HG03066 (cell line): ENCODE measurements around the gene AFG1L.
A peak's percentile ranks its signal among the peaks of the same experiment; 100 is the strongest.
"Not testable (repeated sequence)": the region's sequence is repeated elsewhere in the genome, so short reads cannot be mapped to it uniquely, and the experiment has no call there.

Experiments
- ATAC-seq: cut with Tn5 transposase; IDR thresholded peaks from one replicate; pipeline ENCODE4 v1.9.1; 2021; ENCODE audit warnings: low read depth; ENCODE audit not compliant: unreplicated experiment

The AFG1L gene

DNA sequence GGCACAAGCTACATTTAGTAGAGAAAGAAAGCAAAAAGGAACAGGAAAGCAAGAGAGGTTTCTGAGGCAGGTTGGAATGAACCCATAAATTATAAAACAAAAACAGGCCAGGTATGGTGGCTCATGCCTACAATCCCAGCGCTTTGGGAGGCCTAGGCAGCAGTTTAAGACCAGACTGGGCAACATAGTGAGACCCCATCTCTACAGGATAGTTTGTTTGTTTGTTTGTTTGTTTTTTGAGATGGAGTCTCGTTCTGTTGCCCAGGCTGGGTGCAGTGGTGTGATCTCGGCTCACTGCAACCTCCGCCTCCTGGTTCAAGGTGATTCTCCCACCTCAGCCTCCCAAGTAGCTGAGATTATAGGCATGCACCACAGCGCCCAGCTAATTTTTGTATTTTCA is 49.0 kb downstream of the AFG1L start:
- ATAC-seq, result no peak

DNA sequence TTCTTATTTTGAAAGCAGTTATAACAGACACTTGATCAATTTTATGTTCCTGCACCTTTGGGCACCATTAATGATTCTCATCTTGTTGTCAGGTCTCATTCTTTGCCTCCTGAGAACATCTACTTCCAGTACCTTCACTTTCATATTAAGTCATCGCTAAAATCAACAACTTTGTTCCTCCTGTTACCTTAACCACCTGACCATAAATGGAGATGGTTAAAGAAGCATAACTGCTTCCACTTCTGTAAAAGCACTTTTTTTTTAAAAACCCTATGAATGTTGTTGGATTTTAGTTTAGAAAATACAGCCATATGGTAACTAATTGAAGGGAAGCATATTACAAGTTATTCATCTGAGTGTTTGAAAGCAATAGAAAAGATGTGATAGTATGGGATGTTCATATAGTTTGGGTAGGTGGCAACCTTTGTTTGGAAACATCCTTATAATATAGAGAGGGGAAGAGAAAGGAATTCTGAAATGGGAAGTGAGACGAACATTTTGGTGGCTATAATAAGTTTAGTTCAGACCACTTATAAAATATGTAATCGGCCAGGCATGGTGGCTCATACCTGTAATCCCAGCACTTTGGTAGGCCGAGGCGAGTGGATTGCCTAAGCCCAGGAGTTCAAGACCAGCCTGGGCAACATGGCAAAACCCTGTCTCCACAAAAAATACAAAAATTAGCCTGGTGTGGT is 53.9 kb downstream of the AFG1L start:
- ATAC-seq, result peak; percentile 98

DNA sequence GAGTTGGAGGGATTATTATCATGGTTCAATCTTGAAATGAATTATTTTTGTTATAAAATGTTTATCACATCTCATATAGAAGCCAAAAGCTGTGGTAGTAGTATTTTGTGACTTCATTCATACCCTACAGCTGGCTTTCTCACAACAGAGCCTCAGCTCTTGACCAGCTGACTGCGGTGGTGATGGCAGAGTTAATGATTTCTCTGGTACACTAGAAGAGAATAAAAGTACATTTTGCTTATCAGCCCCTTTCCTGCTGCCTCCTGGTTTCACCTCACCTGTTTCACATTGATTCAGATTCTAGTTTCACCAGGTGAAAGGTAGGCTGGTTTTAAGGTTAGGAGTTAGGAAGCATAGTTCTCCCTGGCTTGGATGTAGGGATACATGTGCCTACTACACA is 55.7 kb downstream of the AFG1L start:
- no peak for ATAC-seq

DNA sequence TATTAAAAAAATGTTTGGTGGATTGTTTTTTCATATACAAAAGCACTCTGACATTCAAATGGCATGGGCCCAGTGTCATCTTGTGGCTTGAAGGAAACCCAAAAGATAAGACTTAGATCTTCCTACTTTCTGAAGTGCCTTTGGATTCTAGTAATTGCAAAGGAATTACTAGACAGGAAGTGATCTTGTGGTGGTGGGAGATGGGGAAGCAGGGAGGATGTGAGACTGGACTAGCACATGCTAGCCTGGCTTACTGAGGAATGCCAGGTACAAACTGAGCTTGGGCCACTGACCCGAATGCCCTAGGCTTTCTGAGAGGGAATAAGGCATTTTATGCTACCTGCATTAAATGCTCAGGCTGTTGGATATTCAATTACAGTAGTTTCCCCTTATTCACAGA is 59.0 kb downstream of the AFG1L start:
- no peak for ATAC-seq

DNA sequence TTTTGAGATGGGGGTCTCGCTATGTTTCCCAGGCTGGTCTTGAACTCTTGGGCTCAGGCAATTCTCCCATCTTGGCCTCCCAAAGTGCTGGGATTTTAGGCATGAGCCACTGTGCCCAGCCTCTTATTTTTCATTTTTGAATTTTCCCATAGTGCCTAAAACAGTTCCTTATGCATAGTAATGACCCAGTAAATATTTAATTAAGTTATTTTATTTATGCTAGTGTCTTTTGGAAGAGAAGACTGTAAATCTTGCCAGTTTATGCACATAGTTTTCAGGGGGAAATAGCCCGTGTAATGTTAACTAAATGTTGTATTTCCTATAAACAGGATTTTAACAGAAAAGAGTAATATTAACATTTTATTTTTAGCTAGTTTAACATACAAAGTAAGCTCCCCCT is 60.3 kb downstream of the AFG1L start:
- ATAC-seq, result no peak

DNA sequence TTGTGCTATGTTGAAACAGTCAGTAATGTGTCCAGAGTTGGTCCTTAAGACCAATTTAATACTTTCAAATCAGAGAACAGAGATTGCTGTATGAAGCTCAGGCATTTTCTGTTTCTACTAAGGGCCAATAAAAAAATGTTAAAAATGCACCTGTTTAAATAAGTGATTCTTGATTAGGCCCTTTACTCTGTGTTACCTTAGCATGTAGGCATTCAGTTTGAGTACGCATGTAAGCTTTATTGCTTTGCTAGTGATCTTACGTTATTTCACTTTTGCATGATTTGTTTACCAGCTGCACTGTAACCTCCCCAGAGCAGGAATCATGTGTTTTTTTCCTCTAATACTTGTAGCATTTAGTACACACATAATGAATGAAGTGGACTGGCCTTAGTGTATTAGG is 61.0 kb downstream of the AFG1L start:
- ATAC-seq, result no peak

DNA sequence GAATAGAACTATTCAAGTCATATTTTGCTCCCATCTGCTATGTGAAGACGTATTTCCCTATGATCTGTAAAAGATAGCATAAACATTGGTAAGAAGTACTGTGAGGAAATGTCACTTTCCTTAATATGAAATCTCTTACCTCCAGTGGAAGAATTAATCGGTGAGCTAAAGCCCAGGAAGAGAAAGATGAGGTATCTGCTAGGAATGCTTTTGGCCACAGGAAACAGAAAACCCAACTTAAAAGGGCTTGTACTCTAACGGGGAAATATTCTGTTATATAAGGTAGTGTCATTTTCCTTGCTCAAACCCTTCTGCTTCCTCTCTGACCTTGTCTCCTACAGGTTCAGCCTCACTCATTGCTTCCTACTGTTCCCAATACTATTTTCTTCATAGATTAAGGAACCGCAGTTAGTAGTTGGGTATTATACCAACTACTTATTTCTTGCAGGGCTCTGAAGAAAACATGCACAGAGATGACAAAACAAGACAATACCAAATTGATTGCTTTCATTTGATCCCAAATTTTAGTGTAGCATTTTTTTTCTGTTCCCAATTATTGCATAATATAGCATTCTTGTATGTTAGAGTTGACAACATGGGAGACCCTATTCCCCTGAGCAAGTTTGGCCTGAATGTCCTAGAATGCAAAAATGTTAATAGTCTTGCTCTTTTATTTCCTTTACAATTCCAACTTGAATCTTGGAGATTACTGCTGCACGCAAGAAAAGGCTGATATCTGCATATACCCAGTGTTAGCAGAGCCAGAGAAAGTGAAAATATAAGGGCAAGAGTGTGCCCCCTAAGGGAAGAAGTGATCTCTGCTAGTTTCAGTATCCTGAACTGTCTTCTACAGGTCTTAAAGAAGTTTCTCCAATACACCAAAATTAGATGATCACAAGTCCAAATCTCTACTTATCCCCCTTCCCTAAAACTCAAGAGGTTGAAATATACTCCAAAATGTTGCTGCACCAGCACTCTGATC is 65.3 kb downstream of the AFG1L start:
- no peak for ATAC-seq

DNA sequence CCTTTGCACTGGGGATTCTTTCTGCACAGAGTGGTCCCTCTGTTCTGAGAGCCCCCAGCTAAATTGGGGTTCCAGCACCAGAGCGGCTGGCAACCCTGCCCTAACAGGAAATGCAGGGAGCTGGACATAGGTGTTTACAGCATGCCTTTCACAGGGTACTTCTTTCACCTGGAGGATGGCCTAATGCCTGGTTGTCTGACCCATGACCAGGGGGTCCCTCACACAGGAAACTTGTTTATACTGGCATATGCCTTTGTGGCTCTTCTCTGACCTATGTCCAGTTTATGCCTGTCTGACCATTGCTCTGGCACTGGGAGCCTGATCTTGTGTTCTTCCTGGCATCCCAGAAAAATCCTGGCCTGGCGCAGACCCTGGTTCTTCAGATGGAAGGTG is 66.1 kb downstream of the AFG1L start:
- no peak for ATAC-seq

DNA sequence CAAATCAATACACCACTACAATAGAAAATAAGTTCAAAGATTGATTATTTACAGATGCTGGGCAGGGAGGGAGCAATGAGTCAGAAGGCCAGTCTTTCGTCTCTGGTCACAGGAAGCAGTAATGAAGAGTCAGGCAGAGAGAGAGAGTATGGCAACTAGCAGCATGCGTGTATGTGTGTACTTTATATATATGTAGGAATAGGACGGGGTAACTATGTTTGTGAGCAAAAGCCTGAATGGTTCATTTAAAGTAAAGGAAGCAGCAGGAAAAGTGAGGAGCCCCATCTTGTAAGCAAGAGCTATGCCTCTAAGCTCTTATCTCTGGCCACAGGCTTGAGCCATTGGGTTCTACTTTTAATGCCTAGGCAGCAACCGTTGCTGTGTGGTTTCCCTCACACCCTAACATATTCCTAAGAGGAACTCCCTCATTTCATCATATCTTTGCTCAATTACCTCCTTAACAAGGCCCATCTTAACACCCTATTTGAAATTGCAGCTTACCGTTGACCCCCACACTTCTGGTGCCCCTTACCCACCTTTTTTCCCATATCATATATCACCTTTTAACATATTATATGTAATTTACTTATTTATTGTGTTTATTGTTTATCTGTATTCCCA is 66.6 kb downstream of the AFG1L start:
- no peak for ATAC-seq

DNA sequence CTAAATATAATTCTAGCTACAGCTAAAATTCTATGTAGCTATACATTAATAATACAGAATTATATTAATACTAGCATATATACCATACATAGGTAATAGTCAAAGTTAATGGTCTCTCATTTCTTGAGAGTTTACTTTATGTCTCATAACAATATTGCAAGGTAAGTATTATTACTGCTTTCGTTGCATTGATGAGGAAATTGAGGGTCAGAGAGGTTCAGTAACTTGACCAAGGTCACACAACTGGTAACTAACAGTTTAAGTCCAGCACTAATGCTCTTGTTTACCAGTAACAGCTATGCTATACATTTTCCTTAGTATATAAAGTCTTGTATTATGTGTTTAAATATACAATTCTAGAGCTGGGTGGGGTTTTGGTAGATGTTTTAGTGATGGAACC is 67.6 kb downstream of the AFG1L start:
- no peak for ATAC-seq

DNA sequence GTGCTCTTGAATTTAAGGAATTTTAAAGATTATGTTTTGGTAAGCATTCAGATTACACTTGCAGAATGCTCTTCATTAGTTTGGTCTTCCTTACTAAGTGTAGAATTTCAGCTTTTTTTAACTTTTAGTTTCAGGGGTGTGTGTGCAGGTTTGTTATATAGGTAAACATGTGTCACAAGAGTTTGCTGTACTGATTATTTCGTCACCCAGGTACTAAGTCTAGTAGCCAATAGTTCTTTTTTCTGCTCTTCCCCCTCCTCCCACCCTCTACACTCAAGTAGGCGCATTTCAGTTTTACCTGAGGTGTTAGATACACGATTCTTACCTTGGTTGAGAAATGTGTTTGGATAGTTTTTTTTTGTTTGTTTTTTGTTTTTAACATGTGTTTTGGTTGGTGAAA is 68.3 kb downstream of the AFG1L start:
- no peak for ATAC-seq

DNA sequence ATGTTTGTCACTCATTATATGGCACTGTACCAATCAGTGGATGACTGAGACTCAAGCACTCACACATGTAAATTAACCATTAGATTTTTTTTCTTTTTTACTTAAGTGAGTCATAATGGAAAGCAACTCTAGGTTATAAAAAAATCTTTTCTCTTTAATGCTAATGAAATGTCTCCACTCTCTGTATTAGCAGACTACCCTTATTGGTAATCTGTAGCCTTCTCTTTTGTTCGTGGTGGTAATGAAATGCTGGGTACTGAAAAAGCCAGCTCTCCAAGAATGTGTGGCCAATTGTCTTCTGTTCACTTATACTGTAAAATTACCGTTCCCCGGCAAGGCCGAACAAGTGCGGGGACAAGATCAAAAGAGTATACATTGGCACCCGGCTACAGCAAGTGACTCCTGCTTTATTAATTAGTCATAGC is 69.0 kb downstream of the AFG1L start:
- no peak for ATAC-seq

DNA sequence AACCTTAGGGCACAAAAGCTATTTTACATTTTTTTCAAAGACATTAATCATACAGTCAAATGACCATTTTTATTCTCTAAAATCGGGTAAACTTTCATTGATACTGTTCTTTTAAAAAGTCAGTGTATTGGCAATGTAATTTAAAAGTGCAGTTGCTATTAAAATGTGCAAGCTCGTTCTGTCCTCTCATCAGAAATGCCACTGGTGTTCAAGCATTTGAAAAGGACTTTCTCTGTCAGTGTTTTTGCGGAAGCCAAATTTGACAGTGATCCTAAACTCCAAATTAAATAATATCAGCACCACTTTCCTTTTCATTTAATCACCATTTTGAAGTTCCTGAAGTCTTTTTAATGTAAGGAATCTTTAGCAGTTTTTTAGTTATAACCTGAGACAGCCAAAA is 69.6 kb downstream of the AFG1L start:
- no peak for ATAC-seq

DNA sequence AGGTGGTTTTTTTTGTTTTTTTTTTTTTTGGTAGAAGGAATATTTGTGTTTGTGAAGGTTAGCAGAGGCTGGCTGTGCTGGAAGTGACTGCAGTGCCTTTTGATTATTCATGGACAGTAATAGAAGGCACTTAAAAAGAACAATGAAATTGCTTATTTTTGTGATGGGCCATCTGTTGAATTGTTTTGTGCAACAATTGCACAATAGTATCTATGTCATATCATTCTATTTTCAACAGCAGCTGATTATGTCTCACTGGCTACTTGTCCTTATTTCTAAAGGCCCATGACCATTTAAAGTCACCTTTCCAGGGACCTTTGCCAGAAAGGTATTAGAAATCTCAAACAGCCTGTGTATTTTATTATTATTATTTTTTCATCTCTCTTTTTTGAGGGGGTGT is 70.6 kb downstream of the AFG1L start:
- no peak for ATAC-seq

DNA sequence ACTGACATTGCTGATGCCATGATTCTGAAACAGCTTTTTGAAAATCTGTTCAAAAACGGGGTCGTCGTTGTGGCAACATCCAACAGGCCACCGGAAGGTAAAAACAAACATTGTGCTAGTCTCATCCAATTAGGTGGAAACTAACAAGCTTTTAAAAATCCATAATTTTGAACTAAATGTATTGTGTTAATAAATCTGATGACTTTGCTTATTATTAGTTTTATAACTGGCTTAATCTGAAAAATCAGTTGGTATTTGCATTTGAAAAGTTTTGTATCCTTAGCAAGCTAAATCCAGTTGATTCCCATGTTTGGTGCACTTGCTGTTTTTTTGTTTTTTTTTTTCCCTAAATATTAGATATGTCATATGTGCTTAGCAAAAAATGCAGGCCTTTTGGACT is 71.4 kb downstream of the AFG1L start:
- ATAC-seq, result no peak

DNA sequence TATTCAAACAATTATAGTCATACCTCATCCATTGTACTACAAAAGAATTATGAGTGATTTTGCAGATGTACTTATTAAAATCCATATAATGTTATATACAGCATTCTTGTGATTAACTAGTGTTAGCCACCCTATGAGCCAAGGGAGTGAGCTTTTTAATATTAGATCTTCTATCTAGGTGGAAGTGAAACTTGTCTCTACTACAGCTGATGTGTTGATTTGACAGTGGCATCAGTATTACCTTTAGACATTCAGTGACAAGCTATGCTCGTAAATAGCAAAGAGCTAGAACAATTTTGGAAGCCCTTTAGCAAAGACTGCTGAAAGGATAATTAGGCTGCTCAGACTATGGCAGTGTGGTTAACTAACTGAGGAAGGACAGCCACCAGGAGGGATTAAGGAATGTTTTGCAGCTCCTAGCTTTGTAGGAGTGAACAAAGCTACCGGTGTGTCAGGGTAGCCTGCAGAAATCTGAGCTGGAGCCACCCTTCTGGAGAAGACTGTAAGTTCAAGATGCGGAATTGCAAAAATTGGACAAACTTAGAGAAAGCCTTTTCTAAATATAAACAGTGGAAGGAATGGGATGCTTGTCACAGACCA is 73.7 kb downstream of the AFG1L start:
- no peak for ATAC-seq

DNA sequence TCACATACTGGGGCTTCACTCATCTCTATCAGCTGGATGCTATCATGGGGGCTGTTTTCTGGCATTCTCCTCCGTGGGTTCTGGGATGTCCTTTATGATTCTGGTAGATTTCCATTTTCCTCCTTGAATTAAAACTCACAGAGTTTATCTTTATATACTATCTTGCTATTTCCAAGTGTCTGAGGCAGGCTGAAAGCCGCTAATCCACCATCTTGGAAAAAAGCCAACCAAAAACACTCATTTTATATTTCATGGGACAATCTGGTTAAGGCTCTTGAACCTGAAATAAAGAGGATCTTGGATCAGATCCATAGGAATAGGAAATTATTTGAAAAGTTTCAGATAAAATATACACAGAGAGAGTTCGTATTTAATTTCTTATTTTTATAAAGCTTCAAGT is 86.0 kb downstream of the AFG1L start:
- no peak for ATAC-seq

DNA sequence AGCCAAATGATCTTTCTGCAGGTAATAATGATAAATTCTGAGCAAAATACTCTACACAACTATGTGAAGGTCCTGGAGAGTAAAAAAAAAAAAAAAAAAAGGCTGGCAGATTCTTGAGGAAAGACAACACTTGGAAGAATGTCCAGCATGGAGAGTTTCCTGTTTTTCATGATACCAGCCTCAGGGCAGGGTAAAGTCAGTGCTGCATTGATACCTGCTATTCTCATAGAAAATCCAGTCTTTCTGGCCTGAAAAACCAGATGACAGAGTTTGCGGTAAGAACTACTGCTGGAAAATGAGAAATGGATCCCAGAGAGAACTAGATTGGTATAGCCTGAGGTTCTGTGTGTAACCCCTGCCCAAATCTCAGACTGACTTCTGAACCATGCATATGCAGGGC is 89.1 kb downstream of the AFG1L start:
- no peak for ATAC-seq

DNA sequence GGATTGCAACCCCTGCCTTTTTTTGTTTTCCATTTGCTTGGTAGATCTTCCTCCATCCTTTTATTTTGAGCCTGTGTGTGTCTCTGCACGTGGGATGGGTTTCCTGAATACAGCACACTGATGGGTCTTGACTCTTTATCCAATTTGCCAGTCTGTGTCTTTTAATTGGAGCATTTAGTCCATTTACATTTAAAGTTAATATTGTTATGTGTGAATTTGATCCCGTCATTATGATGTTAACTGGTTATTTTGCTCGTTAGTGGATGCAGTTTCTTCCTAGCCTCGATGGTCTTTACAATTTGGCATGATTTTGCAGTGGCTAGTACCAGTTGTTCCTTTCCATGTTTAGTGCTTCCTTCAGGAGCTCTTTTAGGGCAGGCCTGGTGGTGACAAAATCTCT is 94.3 kb downstream of the AFG1L start:
- ATAC-seq, result not testable (repeated sequence)

DNA sequence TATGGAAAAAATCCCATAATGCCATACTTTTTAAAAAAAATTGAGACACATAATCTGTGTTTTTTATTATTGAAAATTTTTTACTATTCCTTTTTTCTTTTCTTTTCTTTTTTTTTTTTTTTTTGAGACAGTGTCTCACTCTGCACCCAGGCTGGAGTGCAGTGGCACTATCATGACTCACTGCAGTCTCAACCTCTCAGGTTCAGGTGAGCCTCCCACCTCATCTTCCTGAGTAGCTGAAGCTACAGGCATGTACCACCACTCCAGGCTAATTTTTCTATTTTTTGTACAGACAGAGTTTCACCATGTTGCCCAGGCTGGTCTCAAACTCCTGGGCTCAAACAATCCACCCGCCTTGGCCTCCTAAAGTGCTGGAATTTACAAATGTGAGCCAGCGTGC is 100.4 kb downstream of the AFG1L start:
- no peak for ATAC-seq

DNA sequence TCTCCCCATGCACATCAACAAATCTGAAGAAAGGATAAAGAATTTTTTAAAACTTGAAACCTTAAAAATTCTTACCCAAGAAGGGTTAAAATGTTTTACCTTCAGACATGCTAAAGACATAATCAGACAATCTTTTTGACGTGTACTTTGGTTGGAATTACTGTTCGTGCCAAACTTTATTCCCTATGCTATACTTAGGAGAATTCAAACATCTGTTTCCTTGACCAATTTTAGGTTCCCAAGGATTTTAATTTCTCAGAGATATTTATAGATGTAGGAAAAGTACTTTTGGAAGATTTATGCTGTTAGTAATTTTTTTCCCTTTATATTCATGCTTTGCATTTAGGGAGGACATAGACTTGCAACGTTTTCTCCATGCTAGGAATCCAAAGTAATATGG is 108.4 kb downstream of the AFG1L start:
- ATAC-seq, result no peak
